C4-2B (cell line): ENCODE data around the gene CLEC18C.
"Not testable (repeated sequence)": the region's sequence is repeated elsewhere in the genome, so short reads cannot be mapped to it uniquely, and the experiment has no call there.

Source experiments
- ZFX ChIP-seq: fragments of 450-650 bp; IDR thresholded peaks from 2 replicates; pipeline ENCODE4 v1.6.1; 2017
- TF ChIP-seq, protein P1 (sequence below): fragments of 450-650 bp; conservative IDR thresholded peaks from 2 replicates; pipeline ENCODE4 v1.5.1; 2017; ENCODE audit warnings: mild to moderate bottlenecking

DNA sequence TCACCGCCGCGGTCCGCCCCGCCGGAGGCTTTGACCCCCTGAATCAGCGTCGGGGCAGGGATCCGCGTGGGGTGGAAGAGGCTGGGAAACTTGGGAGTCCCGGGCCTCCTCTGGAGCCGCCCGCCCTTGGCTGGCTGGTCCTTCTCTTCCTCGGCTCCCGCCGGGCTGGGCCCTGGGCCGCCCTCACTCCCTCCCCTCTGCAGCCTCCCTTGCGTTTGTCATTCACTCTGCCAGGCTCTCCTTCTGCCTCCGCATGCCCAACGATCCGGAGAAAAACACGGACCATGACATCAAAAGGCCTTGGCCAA lies 15.0 kb downstream of the CLEC18C start:
- TF ChIP-seq, protein P1, sequence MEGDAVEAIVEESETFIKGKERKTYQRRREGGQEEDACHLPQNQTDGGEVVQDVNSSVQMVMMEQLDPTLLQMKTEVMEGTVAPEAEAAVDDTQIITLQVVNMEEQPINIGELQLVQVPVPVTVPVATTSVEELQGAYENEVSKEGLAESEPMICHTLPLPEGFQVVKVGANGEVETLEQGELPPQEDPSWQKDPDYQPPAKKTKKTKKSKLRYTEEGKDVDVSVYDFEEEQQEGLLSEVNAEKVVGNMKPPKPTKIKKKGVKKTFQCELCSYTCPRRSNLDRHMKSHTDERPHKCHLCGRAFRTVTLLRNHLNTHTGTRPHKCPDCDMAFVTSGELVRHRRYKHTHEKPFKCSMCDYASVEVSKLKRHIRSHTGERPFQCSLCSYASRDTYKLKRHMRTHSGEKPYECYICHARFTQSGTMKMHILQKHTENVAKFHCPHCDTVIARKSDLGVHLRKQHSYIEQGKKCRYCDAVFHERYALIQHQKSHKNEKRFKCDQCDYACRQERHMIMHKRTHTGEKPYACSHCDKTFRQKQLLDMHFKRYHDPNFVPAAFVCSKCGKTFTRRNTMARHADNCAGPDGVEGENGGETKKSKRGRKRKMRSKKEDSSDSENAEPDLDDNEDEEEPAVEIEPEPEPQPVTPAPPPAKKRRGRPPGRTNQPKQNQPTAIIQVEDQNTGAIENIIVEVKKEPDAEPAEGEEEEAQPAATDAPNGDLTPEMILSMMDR = not testable (repeated sequence)
- TF ChIP-seq ZFX = not testable (repeated sequence)
